Activated naive CD8-positive, alpha-beta T cell (primary cell): ENCODE measurements around the gene FBXO22.
A peak's percentile ranks its signal among the peaks of the same experiment; 100 is the strongest.
"Not testable (repeated sequence)": the region's sequence is repeated elsewhere in the genome, so short reads cannot be mapped to it uniquely, and the experiment has no call there.

ENCODE experiments used
- H3K27ac Mint-ChIP-seq: one replicate; pipeline ENCODE4 v1.8.0; 2021; ENCODE audit warnings: mixed read lengths
- H3K27me3 Mint-ChIP-seq: one replicate; pipeline ENCODE4 v1.8.0; 2021; ENCODE audit warnings: mixed read lengths
- H3K36me3 Mint-ChIP-seq: one replicate; pipeline ENCODE4 v1.8.0; 2021; ENCODE audit warnings: mixed read lengths
- H3K4me1 Mint-ChIP-seq: one replicate; pipeline ENCODE4 v1.8.0; 2021; ENCODE audit warnings: low read depth, mixed read lengths
- H3K4me3 Mint-ChIP-seq: one replicate; pipeline ENCODE4 v1.8.0; 2021; ENCODE audit warnings: mild to moderate bottlenecking, mixed read lengths
- H3K9me3 Mint-ChIP-seq: one replicate; pipeline ENCODE4 v1.8.0; 2021; ENCODE audit warnings: low read depth, mixed read lengths

Gene FBXO22

DNA sequence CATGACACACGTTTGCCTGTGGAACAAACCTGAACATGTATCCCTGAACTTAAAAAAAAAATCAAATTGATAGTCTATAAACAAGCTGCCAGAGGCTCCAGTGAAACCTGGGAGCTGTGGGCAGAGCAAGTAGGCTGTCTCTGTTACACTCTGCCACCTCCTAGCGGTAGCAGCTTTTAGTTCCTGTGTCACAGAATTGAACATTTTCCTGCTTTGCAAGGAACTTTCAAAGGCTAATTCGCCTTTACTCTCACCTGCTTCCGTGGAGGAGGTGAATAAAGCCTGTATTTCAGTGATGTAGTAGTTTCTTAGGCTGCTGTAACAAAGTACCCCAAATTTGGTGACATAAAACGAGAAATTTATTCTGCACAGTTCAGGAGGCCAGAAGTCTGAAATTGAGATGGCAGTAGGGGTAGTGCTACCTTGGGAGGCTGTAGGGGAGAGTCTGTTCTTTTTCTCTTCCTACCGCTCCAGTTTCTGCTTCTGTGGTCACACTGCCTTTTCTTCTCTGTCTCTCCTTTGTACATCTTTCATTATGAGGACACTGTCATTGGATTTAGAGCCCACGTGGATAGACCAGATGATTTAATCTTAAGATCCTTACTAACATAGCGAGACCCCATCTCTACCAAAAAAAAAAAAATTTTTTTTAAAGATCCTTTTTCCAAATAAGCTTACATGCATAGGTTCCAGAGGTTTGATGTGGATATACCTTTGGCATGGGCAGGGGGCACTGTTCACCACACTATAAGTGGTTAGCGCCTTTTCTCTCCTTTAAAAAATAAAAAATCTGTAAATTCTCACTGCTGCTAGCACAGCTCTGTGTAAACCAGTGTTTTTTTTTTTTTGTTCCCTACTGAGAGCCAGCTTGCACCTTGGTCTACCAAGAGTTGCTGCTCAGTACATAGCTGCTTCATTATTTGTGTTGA is 25.3 kb downstream of the FBXO22 start:
- Mint-ChIP-seq H3K36me3 (peaks cover 19% of the 10 kb centered on the region), H3K27ac (no peak overlapping the region), H3K27me3 (no peaks in the 10 kb centered on the region), H3K9me3 (no peaks in the 10 kb centered on the region), H3K4me1 (peaks cover 30% of the 10 kb centered on the region), H3K4me3 (no peak overlapping the region)

DNA sequence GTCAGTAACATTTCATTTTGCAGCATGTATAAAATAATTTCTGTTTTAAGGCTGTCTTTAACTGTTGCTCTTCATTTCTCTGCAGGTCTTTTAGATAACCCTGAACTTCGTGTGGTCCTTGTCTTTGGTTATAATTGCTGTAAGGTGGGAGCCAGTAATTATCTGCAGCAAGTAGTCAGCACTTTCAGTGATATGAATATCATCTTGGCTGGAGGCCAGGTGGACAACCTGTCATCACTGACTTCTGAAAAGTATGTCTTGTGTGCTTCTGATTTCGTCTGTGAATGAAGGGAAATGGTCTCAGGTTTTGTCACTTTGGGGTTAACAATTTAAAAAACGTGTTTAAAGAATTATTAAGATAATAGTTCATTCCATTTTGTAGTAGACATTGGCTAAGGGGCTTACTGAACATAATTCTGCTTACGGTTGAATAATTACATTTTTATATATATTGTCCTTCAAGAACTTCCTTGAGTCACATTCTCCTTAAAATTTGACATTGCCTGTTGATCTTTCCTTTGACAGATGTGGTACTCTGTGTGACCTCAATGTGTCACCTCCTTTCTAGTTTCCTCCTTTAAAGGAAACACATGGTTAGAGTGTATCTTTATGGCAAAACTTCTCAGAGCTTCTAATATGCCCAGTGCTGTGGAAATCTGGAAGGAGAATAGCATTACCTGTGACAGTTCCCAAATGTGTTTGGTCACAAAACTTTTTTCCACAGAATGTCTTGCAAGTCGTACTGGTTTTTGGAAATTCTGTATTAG is 26.3 kb downstream of the FBXO22 start:
- H3K27me3 Mint-ChIP-seq, result no peaks in the 10 kb centered on the region
- no peaks in the 10 kb centered on the region for H3K9me3 Mint-ChIP-seq
- H3K36me3 Mint-ChIP-seq, result peaks cover 21% of the 10 kb centered on the region
- no peak overlapping the region for H3K4me3 Mint-ChIP-seq
- peak overlapping the region; percentile 74 for H3K27ac Mint-ChIP-seq
- peaks cover 26% of the 10 kb centered on the region for H3K4me1 Mint-ChIP-seq

GRCh38 chr15:75930866-75931265 is 27.2 kb downstream of the FBXO22 start:
- Mint-ChIP-seq H3K36me3 (peaks cover 20% of the 10 kb centered on the region), H3K4me1 (peaks cover 22% of the 10 kb centered on the region)

GRCh38 chr15:75942464-75942863 is 38.8 kb downstream of the FBXO22 start:
- H3K4me1 Mint-ChIP-seq, result no peaks in the 10 kb centered on the region
- peaks cover 6% of the 10 kb centered on the region for H3K27me3 Mint-ChIP-seq
- H3K27ac Mint-ChIP-seq, result no peak overlapping the region
- H3K36me3 Mint-ChIP-seq, result peaks cover 21% of the 10 kb centered on the region
- H3K9me3 Mint-ChIP-seq, result peaks cover 15% of the 10 kb centered on the region
- H3K4me3 Mint-ChIP-seq, result no peak overlapping the region

More at GRCh38 chr15:75930866-75931265, 27.2 kb downstream of the FBXO22 start:
- Mint-ChIP-seq H3K4me3 (no peak overlapping the region), H3K27ac (no peak overlapping the region), H3K27me3 (no peaks in the 10 kb centered on the region), H3K9me3 (no peaks in the 10 kb centered on the region)

GRCh38 chr15:75943246-75943645 is 39.6 kb downstream of the FBXO22 start:
- peaks cover 6% of the 10 kb centered on the region for H3K27me3 Mint-ChIP-seq
- no peak overlapping the region for H3K27ac Mint-ChIP-seq
- no peaks in the 10 kb centered on the region for H3K4me1 Mint-ChIP-seq
- H3K9me3 Mint-ChIP-seq, result peaks cover 8% of the 10 kb centered on the region
- H3K4me3 Mint-ChIP-seq, result no peak overlapping the region
- peaks cover 13% of the 10 kb centered on the region for H3K36me3 Mint-ChIP-seq

- Mint-ChIP-seq H3K27ac (no peak overlapping the region), H3K9me3 (peaks cover 5% of the 10 kb centered on the region), H3K36me3 (peaks cover 9% of the 10 kb centered on the region), H3K4me3 (no peak overlapping the region), H3K27me3 (peaks cover 6% of the 10 kb centered on the region), H3K4me1 (no peaks in the 10 kb centered on the region)
These were observed 40.1 kb downstream of the FBXO22 start for GRCh38 chr15:75943713-75944215.

GRCh38 chr15:75945953-75946352 is 42.3 kb downstream of the FBXO22 start:
- Mint-ChIP-seq H3K4me3 (no peak overlapping the region), H3K27me3 (peaks cover 12% of the 10 kb centered on the region), H3K27ac (no peak overlapping the region), H3K9me3 (no peaks in the 10 kb centered on the region), H3K36me3 (no peaks in the 10 kb centered on the region), H3K4me1 (no peaks in the 10 kb centered on the region)

DNA sequence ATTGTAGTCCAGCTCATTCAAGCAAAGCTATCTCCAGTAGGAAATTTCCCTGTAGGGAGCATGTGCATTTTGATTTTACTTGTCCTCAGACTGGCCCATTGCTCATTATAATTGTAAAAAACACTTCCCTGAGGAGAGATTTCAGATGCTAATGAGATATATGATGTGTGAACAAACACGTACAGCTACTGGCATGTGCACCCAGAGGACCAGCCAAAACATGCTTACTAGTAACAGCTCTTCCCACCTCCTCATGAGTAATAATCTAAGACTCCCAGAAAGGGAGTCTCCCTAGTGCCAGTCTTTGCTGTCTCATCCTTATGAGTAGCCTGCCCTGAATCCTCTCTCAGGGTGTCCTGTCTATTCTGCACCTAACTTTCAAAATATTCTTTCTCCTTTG is 43.4 kb downstream of the FBXO22 start:
- H3K4me1 Mint-ChIP-seq, result no peaks in the 10 kb centered on the region
- no peaks in the 10 kb centered on the region for H3K9me3 Mint-ChIP-seq
- no peak overlapping the region for H3K27ac Mint-ChIP-seq
- no peak overlapping the region for H3K4me3 Mint-ChIP-seq
- H3K36me3 Mint-ChIP-seq, result no peaks in the 10 kb centered on the region
- peaks cover 18% of the 10 kb centered on the region for H3K27me3 Mint-ChIP-seq

- H3K27ac Mint-ChIP-seq, result no peak overlapping the region
- H3K9me3 Mint-ChIP-seq, result no peaks in the 10 kb centered on the region
- no peaks in the 10 kb centered on the region for H3K36me3 Mint-ChIP-seq
- no peaks in the 10 kb centered on the region for H3K4me1 Mint-ChIP-seq
- H3K27me3 Mint-ChIP-seq, result peaks cover 20% of the 10 kb centered on the region
- no peak overlapping the region for H3K4me3 Mint-ChIP-seq
These were observed 45.2 kb downstream of the FBXO22 start for GRCh38 chr15:75948761-75949296.

DNA sequence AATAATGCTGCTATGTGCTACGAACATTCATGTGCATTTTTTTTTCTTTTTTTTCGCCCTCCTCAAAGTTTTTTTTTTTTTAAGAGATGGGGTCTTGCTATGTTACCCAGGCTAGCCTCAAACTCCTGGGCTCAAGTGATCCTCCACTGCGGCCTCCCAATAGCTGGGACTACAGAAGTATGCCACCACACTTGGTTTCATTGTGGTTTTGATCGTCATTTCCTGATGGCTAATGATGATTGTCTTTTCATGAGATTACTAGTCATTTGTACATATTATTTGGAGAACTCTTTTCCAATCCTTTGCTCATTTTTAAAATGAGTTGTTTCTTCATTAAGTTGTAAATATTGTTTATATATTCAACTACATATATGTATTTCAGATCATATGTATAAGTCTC is 48.8 kb downstream of the FBXO22 start:
- H3K9me3 Mint-ChIP-seq, result no peaks in the 10 kb centered on the region
- peaks cover 31% of the 10 kb centered on the region for H3K27me3 Mint-ChIP-seq
- no peaks in the 10 kb centered on the region for H3K4me1 Mint-ChIP-seq
- H3K4me3 Mint-ChIP-seq, result no peak overlapping the region
- peaks cover 2% of the 10 kb centered on the region for H3K36me3 Mint-ChIP-seq
- no peak overlapping the region for H3K27ac Mint-ChIP-seq

- H3K9me3 Mint-ChIP-seq, result no peaks in the 10 kb centered on the region
- H3K4me3 Mint-ChIP-seq, result no peak overlapping the region
- peaks cover 30% of the 10 kb centered on the region for H3K27me3 Mint-ChIP-seq
- H3K27ac Mint-ChIP-seq, result no peak overlapping the region
- H3K4me1 Mint-ChIP-seq, result no peaks in the 10 kb centered on the region
- peaks cover 2% of the 10 kb centered on the region for H3K36me3 Mint-ChIP-seq
These were observed 52.0 kb downstream of the FBXO22 start for GRCh38 chr15:75955720-75956119.

DNA sequence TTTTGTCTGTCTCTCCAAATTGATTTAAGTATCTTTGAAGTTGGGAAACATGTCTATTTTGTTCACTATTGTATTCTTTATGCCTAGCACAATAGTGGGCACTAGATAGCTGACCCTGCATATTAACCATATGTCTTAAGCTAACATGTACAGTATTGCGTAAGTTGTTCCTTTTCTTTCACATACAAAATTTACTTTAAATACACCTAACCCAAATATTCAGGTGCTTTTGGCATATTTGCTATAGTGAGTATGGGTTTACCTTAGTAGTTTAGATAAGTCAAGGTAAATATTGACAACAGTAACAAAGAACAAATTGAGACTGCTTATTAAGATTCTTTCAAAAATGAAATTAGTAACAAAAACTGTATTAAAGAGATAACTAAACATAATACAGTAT is 57.7 kb downstream of the FBXO22 start:
- Mint-ChIP-seq H3K4me3 (no peak overlapping the region), H3K27ac (no peak overlapping the region), H3K9me3 (peaks cover 3% of the 10 kb centered on the region), H3K4me1 (no peaks in the 10 kb centered on the region), H3K36me3 (no peaks in the 10 kb centered on the region), H3K27me3 (peaks cover 11% of the 10 kb centered on the region)

GRCh38 chr15:75966073-75966472 is 62.4 kb downstream of the FBXO22 start:
- Mint-ChIP-seq H3K4me3 (no peak overlapping the region), H3K4me1 (no peaks in the 10 kb centered on the region), H3K27ac (no peak overlapping the region), H3K36me3 (no peaks in the 10 kb centered on the region), H3K27me3 (peaks cover 4% of the 10 kb centered on the region), H3K9me3 (peaks cover 3% of the 10 kb centered on the region)

DNA sequence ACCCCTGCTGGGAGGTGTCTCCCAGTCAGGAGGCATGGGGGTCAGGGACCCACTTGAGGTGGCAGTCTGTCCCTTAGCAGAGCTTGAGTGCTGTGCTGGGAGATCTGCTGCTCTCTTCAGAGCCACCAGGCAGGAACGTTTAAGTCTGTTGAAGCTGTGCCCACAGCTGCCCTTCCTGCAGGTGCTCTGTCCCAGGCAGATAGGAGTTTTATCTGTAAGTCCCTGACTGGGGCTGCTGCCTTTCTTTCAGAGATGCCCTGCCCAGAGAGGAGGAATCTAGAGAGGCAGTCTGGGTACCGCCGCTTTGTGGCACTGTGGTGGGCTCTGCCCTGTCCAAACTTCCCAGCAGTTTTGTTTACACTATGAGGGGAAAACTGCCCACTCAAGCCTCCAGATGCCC is 73.1 kb downstream of the FBXO22 start:
- H3K9me3 Mint-ChIP-seq, H3K4me1 Mint-ChIP-seq, H3K4me3 Mint-ChIP-seq, H3K27ac Mint-ChIP-seq, H3K36me3 Mint-ChIP-seq: not testable (repeated sequence)
- peaks cover 17% of the 10 kb centered on the region for H3K27me3 Mint-ChIP-seq
